ENCODE data around the gene MLXIP. TPM values are rescaled to one million over a fixed set of nuclear protein-coding genes. Genes with fewer than 3 reads are reported as not detected.

Gene MLXIP
- total RNA-seq, 6 donors from 2014 or later = 30.4 to 167 (median 55.0) TPM

DNA sequence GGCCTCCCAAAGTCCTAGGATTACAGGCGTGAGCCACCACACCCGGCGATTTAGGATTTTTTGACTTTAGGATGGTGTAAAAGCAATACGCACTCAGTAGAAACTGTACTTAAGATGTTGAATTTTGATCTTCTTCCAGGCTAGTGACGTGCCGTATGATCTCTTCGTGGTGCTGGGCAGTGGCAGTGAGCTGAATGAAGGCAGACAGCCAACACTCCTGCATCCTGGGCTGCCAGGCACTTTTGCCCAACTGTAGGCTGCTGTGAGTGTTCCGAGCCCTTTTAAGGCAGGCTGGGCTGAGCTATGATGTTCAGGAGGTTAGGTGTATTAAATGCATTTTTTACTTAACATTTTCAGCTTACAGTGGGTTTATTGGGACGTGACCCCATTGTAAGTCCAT lies 74.2 kb downstream of the MLXIP start:
- H3K27me3 ChIP-seq = no peaks in the 10 kb centered on the region
- WGBS, 2 donors = 85 to 88% methylated on average over 9 of the region's 9 CpGs
- DNase-seq (no peak), ATAC-seq (ENCODE audit: low FRiP score in 2 of 2) (no peak)
- no peaks in the 10 kb centered on the region for H3K9me3 ChIP-seq
- TF ChIP-seq POLR2A (IDR thresholded peaks at IDR 0.05) (no peak), EP300 (IDR thresholded peaks at IDR 0.05) (no peak), POLR2AphosphoS5 (IDR thresholded peaks at IDR 0.05) (no peak)
- TF ChIP-seq, protein P1, sequence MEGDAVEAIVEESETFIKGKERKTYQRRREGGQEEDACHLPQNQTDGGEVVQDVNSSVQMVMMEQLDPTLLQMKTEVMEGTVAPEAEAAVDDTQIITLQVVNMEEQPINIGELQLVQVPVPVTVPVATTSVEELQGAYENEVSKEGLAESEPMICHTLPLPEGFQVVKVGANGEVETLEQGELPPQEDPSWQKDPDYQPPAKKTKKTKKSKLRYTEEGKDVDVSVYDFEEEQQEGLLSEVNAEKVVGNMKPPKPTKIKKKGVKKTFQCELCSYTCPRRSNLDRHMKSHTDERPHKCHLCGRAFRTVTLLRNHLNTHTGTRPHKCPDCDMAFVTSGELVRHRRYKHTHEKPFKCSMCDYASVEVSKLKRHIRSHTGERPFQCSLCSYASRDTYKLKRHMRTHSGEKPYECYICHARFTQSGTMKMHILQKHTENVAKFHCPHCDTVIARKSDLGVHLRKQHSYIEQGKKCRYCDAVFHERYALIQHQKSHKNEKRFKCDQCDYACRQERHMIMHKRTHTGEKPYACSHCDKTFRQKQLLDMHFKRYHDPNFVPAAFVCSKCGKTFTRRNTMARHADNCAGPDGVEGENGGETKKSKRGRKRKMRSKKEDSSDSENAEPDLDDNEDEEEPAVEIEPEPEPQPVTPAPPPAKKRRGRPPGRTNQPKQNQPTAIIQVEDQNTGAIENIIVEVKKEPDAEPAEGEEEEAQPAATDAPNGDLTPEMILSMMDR (IDR thresholded peaks at IDR 0.05) = no peak
- H3K4me3 ChIP-seq = no peak overlapping the region
- H3K27ac ChIP-seq = no peak overlapping the region
- no peaks in the 10 kb centered on the region for H3K36me3 ChIP-seq
- H3K4me1 ChIP-seq = no peaks in the 10 kb centered on the region

DNA sequence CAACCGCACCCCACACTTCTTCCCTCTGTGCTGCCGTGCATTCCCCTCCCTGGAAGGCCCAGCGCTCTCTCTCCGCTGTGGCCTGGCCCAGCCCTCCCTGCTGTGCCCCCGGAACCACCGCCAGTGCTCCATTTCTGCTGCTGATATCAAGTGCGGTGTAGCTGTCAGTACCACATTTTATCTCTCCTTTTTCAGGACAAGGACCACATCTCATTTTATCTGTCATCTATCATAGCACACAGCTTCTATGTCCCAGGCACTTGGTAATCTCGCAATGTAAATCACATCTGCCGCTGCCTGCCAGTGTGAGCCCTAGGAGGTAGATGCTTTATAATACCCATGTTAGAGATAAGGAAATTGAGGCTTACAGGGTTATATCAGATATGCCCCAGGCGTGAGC lies 77.1 kb downstream of the MLXIP start:
- no peaks in the 10 kb centered on the region for H3K36me3 ChIP-seq
- H3K4me1 ChIP-seq = no peaks in the 10 kb centered on the region
- 82 to 83% methylated on average over 10 of the region's 10 CpGs for WGBS, 2 donors
- ATAC-seq (ENCODE audit: low FRiP score in 2 of 2) (no peak), DNase-seq (no peak)
- TF ChIP-seq POLR2AphosphoS5 (IDR thresholded peaks at IDR 0.05) = no peak
- H3K4me3 ChIP-seq = no peak overlapping the region
- no peaks in the 10 kb centered on the region for H3K9me3 ChIP-seq
- no peaks in the 10 kb centered on the region for H3K27me3 ChIP-seq
- no peak overlapping the region for H3K27ac ChIP-seq

DNA sequence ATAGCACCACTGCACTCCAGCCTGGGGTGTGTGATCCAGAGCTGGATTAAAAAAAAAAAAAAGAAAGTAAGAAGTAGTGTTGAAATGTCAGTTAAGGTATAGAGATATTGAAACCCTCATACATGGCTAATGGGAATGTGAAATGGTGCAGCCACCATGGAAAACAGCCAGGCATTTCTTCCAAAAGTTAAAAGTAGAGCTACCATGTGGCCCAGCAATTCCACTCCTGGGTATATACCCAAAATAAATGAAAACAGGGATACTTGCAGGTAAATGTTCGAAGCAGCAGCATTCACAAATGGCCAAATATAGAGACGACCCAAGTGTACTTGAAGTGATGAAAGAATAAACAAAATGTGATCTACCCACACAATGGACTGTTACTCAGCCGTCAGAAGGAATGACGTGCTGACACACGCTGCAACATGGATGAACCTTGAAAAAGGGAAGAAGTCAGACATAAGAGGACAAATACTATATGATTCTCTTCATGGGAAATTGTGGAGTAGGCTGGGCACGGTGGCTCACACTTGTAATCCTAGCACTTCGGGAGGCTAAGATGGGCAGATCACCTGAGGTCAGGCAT lies 80.2 kb downstream of the MLXIP start:
- no peak for DNase-seq
- 67 to 77% methylated on average over 7 of the region's 7 CpGs for WGBS, 2 donors
- no peak for ATAC-seq (ENCODE audit: low FRiP score in 2 of 2)

DNA sequence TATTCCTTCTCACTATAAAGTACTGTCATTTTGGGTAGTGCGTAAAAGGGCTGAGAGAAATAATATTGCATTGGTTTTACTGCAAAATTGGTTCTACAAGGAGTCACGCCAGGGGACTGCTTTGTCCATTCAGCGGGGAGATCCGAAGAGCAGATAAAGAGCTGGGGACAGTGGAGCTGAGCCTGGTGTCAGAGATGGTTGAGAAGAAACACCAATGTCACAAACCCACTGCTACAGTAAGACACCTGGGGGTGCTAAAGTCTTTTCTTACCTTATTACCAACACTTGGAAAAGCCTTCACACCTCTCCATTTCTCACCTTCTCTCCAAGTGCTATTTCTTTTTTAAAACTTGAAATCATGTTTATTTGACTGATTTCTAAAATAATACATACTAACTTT lies 81.3 kb downstream of the MLXIP start:
- ATAC-seq (ENCODE audit: low FRiP score in 2 of 2) = no peak
- no peak overlapping the region for H3K4me3 ChIP-seq
- H3K9me3 ChIP-seq = no peaks in the 10 kb centered on the region
- no peak overlapping the region for H3K27ac ChIP-seq
- no peaks in the 10 kb centered on the region for H3K36me3 ChIP-seq
- H3K4me1 ChIP-seq = no peaks in the 10 kb centered on the region
- WGBS, 2 donors = 62 to 72% methylated on average over 4 of the region's 4 CpGs
- no peaks in the 10 kb centered on the region for H3K27me3 ChIP-seq
- TF ChIP-seq POLR2A (IDR thresholded peaks at IDR 0.05) = no peak
- no peak for TF ChIP-seq EP300 (IDR thresholded peaks at IDR 0.05)
- no peak for TF ChIP-seq POLR2AphosphoS5 (IDR thresholded peaks at IDR 0.05)
- TF ChIP-seq, protein P1 (IDR thresholded peaks at IDR 0.05) = no peak
- DNase-seq = no peak

More for the DNA sequence above, 80.2 kb downstream of the MLXIP start:
- TF ChIP-seq, protein P1 (IDR thresholded peaks at IDR 0.05) = no peak
- TF ChIP-seq POLR2AphosphoS5 (IDR thresholded peaks at IDR 0.05) (no peak), POLR2A (IDR thresholded peaks at IDR 0.05) (no peak), EP300 (IDR thresholded peaks at IDR 0.05) (no peak)
- Histone ChIP-seq H3K4me3 (no peak overlapping the region), H3K36me3 (no peaks in the 10 kb centered on the region), H3K4me1 (no peaks in the 10 kb centered on the region), H3K27me3 (no peaks in the 10 kb centered on the region), H3K9me3 (no peaks in the 10 kb centered on the region), H3K27ac (no peak overlapping the region)

DNA sequence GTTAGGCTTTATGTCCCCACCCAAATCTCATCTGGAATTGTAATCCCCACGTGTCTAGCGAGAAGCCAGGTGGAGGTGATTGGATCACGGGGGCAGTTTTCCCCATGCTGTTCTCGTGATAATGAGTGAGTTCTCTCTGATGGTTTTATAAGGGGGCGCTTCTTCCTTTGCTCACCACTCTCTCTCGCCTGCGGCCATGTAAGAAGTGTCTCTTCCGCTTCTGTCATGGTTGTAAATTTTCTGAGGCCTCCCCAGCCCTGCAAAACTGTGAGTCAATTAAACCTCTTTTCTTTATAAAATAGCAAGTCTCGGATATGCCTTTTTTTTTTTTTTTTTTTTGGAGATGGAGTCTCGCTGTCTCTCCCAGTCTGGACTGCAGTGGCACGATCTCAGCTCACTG lies 82.2 kb downstream of the MLXIP start:
- TF ChIP-seq, protein P1 (IDR thresholded peaks at IDR 0.05) = no peak
- TF ChIP-seq POLR2AphosphoS5 (IDR thresholded peaks at IDR 0.05) (no peak), EP300 (IDR thresholded peaks at IDR 0.05) (no peak), POLR2A (IDR thresholded peaks at IDR 0.05) (no peak)
- H3K4me3 ChIP-seq = no peak overlapping the region
- H3K9me3 ChIP-seq = no peaks in the 10 kb centered on the region
- no peaks in the 10 kb centered on the region for H3K36me3 ChIP-seq
- ATAC-seq (ENCODE audit: low FRiP score in 2 of 2) (no peak), DNase-seq (no peak)
- H3K4me1 ChIP-seq = no peaks in the 10 kb centered on the region
- H3K27me3 ChIP-seq = no peaks in the 10 kb centered on the region
- WGBS, 2 donors = 85 to 86% methylated on average over 11 of the region's 11 CpGs
- no peak overlapping the region for H3K27ac ChIP-seq
